ENCODE measurements around the gene ATXN7.

- TF ChIP-seq CTCF (IDR thresholded peaks at IDR 0.05) (no peak), POLR2A (IDR thresholded peaks at IDR 0.05) (no peak)
These were observed 146.5 kb downstream of the ATXN7 start for GRCh38 chr3:64010199-64010598.
